H9 (cell line): ENCODE data around the gene MGST2. TPM values are rescaled to one million over a fixed set of nuclear protein-coding genes. Genes with fewer than 3 reads are reported as not detected.

Source experiments
- DNase-seq: peaks from one replicate; pipeline ENCODE4 v3.0.0-alpha.2; 2017
- H2AFZ ChIP-seq: one replicate; pipeline ENCODE4 v1.6.1; 2013; ENCODE audit warnings: mild to moderate bottlenecking, low read length, control low read depth, moderate library complexity
- H2AK5ac ChIP-seq: 2 replicates; pipeline ENCODE4 v1.6.1; 2013; ENCODE audit warnings: low read length, control low read depth, mixed read lengths; ENCODE audit not compliant: insufficient read length
- H2BK120ac ChIP-seq: one replicate; pipeline ENCODE4 v1.6.1; 2013; ENCODE audit warnings: low read depth, mild to moderate bottlenecking, low read length, control low read depth, inconsistent platforms; ENCODE audit not compliant: poor library complexity, severe bottlenecking
- H2BK12ac ChIP-seq: 2 replicates; pipeline ENCODE4 v1.6.1; 2013; ENCODE audit warnings: low read length, control low read depth, mixed read lengths, low read depth; ENCODE audit not compliant: insufficient read length
- H2BK15ac ChIP-seq: 2 replicates; pipeline ENCODE4 v1.6.1; 2013; ENCODE audit warnings: low read depth, low read length, control low read depth
- H2BK20ac ChIP-seq: one replicate; pipeline ENCODE4 v1.6.1; 2013; ENCODE audit warnings: low read depth, mild to moderate bottlenecking, low read length, control low read depth, inconsistent platforms; ENCODE audit not compliant: poor library complexity, severe bottlenecking
- H2BK5ac ChIP-seq: 2 replicates; pipeline ENCODE4 v1.6.1; 2013; ENCODE audit warnings: low read length, control low read depth, mixed read lengths; ENCODE audit not compliant: insufficient read length
- H3K14ac ChIP-seq: 2 replicates; pipeline ENCODE4 v1.6.1; 2013; ENCODE audit warnings: low read length, control low read depth; ENCODE audit not compliant: insufficient read depth
- H3K18ac ChIP-seq: 2 replicates; pipeline ENCODE4 v1.6.1; 2013; ENCODE audit warnings: low read depth, mild to moderate bottlenecking, mixed read lengths, low read length, control low read depth; ENCODE audit not compliant: insufficient read length
- H3K23ac ChIP-seq: 2 replicates; pipeline ENCODE4 v1.6.1; 2013; ENCODE audit warnings: low read length, control low read depth, mixed read lengths, low read depth; ENCODE audit not compliant: insufficient read length
- H3K23me2 ChIP-seq: 2 replicates; pipeline ENCODE4 v1.6.1; 2013; ENCODE audit warnings: low read depth, mild to moderate bottlenecking, mixed read lengths, low read length, control low read depth; ENCODE audit not compliant: insufficient read length, poor library complexity, severe bottlenecking
- H3K27ac ChIP-seq: 2 replicates; pipeline ENCODE4 v1.5.1; 2013; ENCODE audit warnings: low read length, control low read depth, mixed read lengths, low read depth; ENCODE audit not compliant: insufficient read length
- H3K27me3 ChIP-seq: 2 replicates; pipeline ENCODE4 v1.6.1; 2013; ENCODE audit warnings: low read length, control low read depth, inconsistent platforms; ENCODE audit not compliant: insufficient read depth
- H3K4ac ChIP-seq: 2 replicates; pipeline ENCODE4 v1.6.1; 2013; ENCODE audit warnings: low read depth, mild to moderate bottlenecking, control low read depth, inconsistent platforms, low read length, moderate library complexity
- H3K4me1 ChIP-seq: 2 replicates; pipeline ENCODE4 v1.6.1; 2013; ENCODE audit warnings: low read length, control low read depth, inconsistent platforms; ENCODE audit not compliant: insufficient read depth
- H3K4me2 ChIP-seq: 2 replicates; pipeline ENCODE4 v1.6.1; 2013; ENCODE audit warnings: low read length, control low read depth, mixed read lengths; ENCODE audit not compliant: insufficient read length, insufficient read depth
- H3K56ac ChIP-seq: 2 replicates; pipeline ENCODE4 v1.6.1; 2013; ENCODE audit warnings: low read depth, mild to moderate bottlenecking, mixed read lengths, low read length, control low read depth; ENCODE audit not compliant: insufficient read length
- H3K79me1 ChIP-seq: 2 replicates; pipeline ENCODE4 v1.6.1; 2013; ENCODE audit warnings: low read depth, mild to moderate bottlenecking, moderate library complexity, low read length, control low read depth, inconsistent platforms; ENCODE audit not compliant: insufficient read depth, poor library complexity, severe bottlenecking
- H3K79me2 ChIP-seq: 2 replicates; pipeline ENCODE4 v1.6.1; 2013; ENCODE audit warnings: low read length, control low read depth, inconsistent platforms; ENCODE audit not compliant: insufficient read depth
- H3K9ac ChIP-seq: 2 replicates; pipeline ENCODE4 v1.6.1; 2013; ENCODE audit warnings: low read length, control low read depth, mixed read lengths; ENCODE audit not compliant: insufficient read length; ENCODE audit errors: extremely low read depth
- H3K9me3 ChIP-seq: one replicate; pipeline ENCODE4 v1.6.1; 2013; ENCODE audit warnings: low read depth, low read length, inconsistent platforms; ENCODE audit not compliant: control insufficient read depth
- H3T11ph ChIP-seq: one replicate; pipeline ENCODE4 v1.6.1; 2013; ENCODE audit warnings: mild to moderate bottlenecking, low read length, control low read depth, inconsistent platforms
- H4K20me1 ChIP-seq: one replicate; pipeline ENCODE4 v1.6.1; 2013; ENCODE audit not compliant: control insufficient read depth, insufficient read length, insufficient read depth
- H4K5ac ChIP-seq: 2 replicates; pipeline ENCODE4 v1.6.1; 2013; ENCODE audit warnings: low read depth, mild to moderate bottlenecking, mixed read lengths, low read length, control low read depth; ENCODE audit not compliant: insufficient read length
- H4K8ac ChIP-seq: replicated peaks from 2 replicates; pipeline ENCODE4 v1.6.1; 2013; ENCODE audit warnings: low read length, control low read depth, mixed read lengths, low read depth; ENCODE audit not compliant: insufficient read length
- H4K91ac ChIP-seq: 2 replicates; pipeline ENCODE4 v1.6.1; 2013; ENCODE audit warnings: low read depth, mild to moderate bottlenecking, moderate library complexity, mixed read lengths, low read length, control low read depth; ENCODE audit not compliant: insufficient read length
- H3K27ac Mint-ChIP-seq, 3 experiments: 2 replicates in 2 of 3; 3 replicates in 1 of 3; pipeline ENCODE4 v1.8.0; 2020 to 2021; ENCODE audit warnings: mixed read lengths in 3 of 3, mild to moderate bottlenecking in 1 of 3, moderate library complexity in 1 of 3
- H3K27me3 Mint-ChIP-seq: 2 replicates; pipeline ENCODE4 v1.8.0; 2021; ENCODE audit warnings: low read depth, mild to moderate bottlenecking, moderate library complexity, mixed read lengths
- H3K36me3 Mint-ChIP-seq, 3 experiments: 2 replicates in 2 of 3; 3 replicates in 1 of 3; pipeline ENCODE4 v1.8.0; 2020 to 2021; ENCODE audit warnings: low read depth in 3 of 3, mixed read lengths in 3 of 3; ENCODE audit not compliant: insufficient read depth in 1 of 3
- H3K4me1 Mint-ChIP-seq, 2 experiments: 2 replicates each; pipeline ENCODE4 v1.8.0; 2020; ENCODE audit warnings: mixed read lengths in 2 of 2
- H3K4me3 Mint-ChIP-seq, 2 experiments: 2 replicates in 1 of 2; 3 replicates in 1 of 2; pipeline ENCODE4 v1.8.0; 2020 to 2021; ENCODE audit warnings: mild to moderate bottlenecking in 2 of 2, mixed read lengths in 2 of 2, moderate library complexity in 1 of 2
- H3K9me3 Mint-ChIP-seq, 2 experiments: 2 replicates in 1 of 2; 3 replicates in 1 of 2; pipeline ENCODE4 v1.8.0; 2020; ENCODE audit warnings: mild to moderate bottlenecking in 2 of 2, mixed read lengths in 2 of 2, moderate library complexity in 1 of 2
- CTCF ChIP-seq: fragments of 200-600 bp; sonication (generic); conservative IDR thresholded peaks from 3 replicates; pipeline ENCODE4 v1.8.0; 2021; ENCODE audit warnings: antibody characterized with exemption, mild to moderate bottlenecking
- WGBS: extraction: QIAGEN DNeasy Blood & Tissue Kit; methylation state at CpG from one replicate; pipeline ENCODE4 v1.1.7; 2013; ENCODE audit warnings: missing lambda C conversion rate, low lambda C conversion rate, mixed read lengths; ENCODE audit not compliant: insufficient read length; ENCODE audit errors: extremely low coverage; 5-methylcytosine and 5-hydroxymethylcytosine counted together
- total RNA-seq: library from RNA; stranded (reverse); gene quantifications from 2 replicates; pipeline ENCODE4 v1.2.1, GENCODE V29; 2021

Gene MGST2
- total RNA-seq, 1 experiment from 2014 or later: 6.4 TPM

GRCh38 chr4:139682741-139683151 lies 17.1 kb downstream of the MGST2 start:
- Histone ChIP-seq H3K79me1 (no peaks in the 10 kb centered on the region), H3K18ac (no peak overlapping the region), H3K9ac (no peak overlapping the region), H3K9me3 (no peaks in the 10 kb centered on the region), H2BK5ac (no peak overlapping the region), H3K4me2 (no peak overlapping the region), H3K79me2 (no peaks in the 10 kb centered on the region), H2BK15ac (no peak overlapping the region), H3K23ac (no peak overlapping the region), H3K4ac (no peak overlapping the region), H2BK20ac (no peak overlapping the region), H3K56ac (no peak overlapping the region), H2AFZ (no peak overlapping the region), H4K5ac (no peak overlapping the region), H2BK12ac (no peak overlapping the region), H2BK120ac (no peak overlapping the region), H3K4me1 (no peaks in the 10 kb centered on the region), H3T11ph (no peak overlapping the region), H4K20me1 (no peaks in the 10 kb centered on the region), H3K27ac (no peak overlapping the region), H4K8ac (no peak overlapping the region), H3K14ac (no peak overlapping the region; the same call in 1 of the 2 replicates), H3K27me3 (no peaks in the 10 kb centered on the region), H2AK5ac (no peak overlapping the region), H3K23me2 (no peaks in the 10 kb centered on the region), H4K91ac (no peak overlapping the region)
- peaks cover 2% of the 10 kb centered on the region; the same call in 1 of the 2 replicates for H3K27me3 Mint-ChIP-seq
- no peak for TF ChIP-seq CTCF
- DNase-seq: no peak
- H3K9me3 Mint-ChIP-seq: peaks cover 5 to 14% of the 10 kb centered on the region in 2 experiments; a peak in 4 of 5 replicates
- H3K4me3 Mint-ChIP-seq: no peak overlapping the region
- H3K4me1 Mint-ChIP-seq: peaks cover 0 to 6% of the 10 kb centered on the region in 2 experiments; a peak in 3 of 4 replicates
- H3K27ac Mint-ChIP-seq: no peak overlapping the region
- WGBS: no CpG with 5 or more reads among the region's 6 CpGs
- H3K36me3 Mint-ChIP-seq: peaks cover 12 to 28% (median 17%) of the 10 kb centered on the region in 3 experiments
